HepG2 (cell line): ENCODE measurements around the gene RPS19BP1. TPM values are rescaled to one million over a fixed set of nuclear protein-coding genes. Genes with fewer than 3 reads are reported as not detected.
A peak's percentile ranks its signal among the peaks of the same experiment; 100 is the strongest.

Experiments
- GTF3A ChIP-seq: sonication (generic); formaldehyde crosslinking; conservative IDR thresholded peaks from 2 replicates; pipeline ENCODE4 v1.4.0; 2020; ENCODE audit warnings: mild to moderate bottlenecking, missing genetic modification reagents
- ISL2 ChIP-seq: sonication (generic); formaldehyde crosslinking; IDR thresholded peaks from 2 replicates; pipeline ENCODE4 v1.5.0; 2020; ENCODE audit warnings: missing genetic modification reagents
- KIAA2018 ChIP-seq: sonication (generic); formaldehyde crosslinking; IDR thresholded peaks from 2 replicates; pipeline ENCODE4 v1.5.0; 2020; ENCODE audit warnings: mild to moderate bottlenecking, missing genetic modification reagents, borderline replicate concordance
- MAZ ChIP-seq, 2 experiments: sonication (generic) in 1 of 2; formaldehyde crosslinking in 1 of 2; IDR thresholded peaks; 2 replicates each; pipeline versions ENCODE4 v1.5.0 to v1.6.1; 2012 to 2020; ENCODE audit warnings: low read depth in 2 of 2, mild to moderate bottlenecking in 2 of 2, borderline replicate concordance in 1 of 2, improper control_type of control experiment in 1 of 2, low read length in 1 of 2, missing genetic modification reagents in 1 of 2, moderate library complexity in 1 of 2
- MED1 ChIP-seq: sonication (generic); formaldehyde crosslinking; IDR thresholded peaks from 2 replicates; pipeline ENCODE4 v1.4.0; 2020; ENCODE audit warnings: missing genetic modification reagents
- RBFOX2 ChIP-seq: fragments of 200-400 bp; formaldehyde crosslinking; IDR thresholded peaks from 2 replicates; pipeline ENCODE4 v1.6.1; 2017; ENCODE audit warnings: low read depth, mild to moderate bottlenecking, low read length
- RFX5 ChIP-seq: IDR thresholded peaks from 2 replicates; pipeline ENCODE4 v1.6.1; 2011; ENCODE audit warnings: low read depth, low read length, improper control_type of control experiment
- SALL1 ChIP-seq: sonication (generic); formaldehyde crosslinking; IDR thresholded peaks from 2 replicates; pipeline ENCODE4 v1.8.0; 2022; ENCODE audit warnings: mild to moderate bottlenecking, missing genetic modification reagents
- SP2 ChIP-seq: sonication (generic); formaldehyde crosslinking; IDR thresholded peaks from 2 replicates; pipeline ENCODE4 v1.5.1; 2020; ENCODE audit warnings: mild to moderate bottlenecking, missing genetic modification reagents
- SRF ChIP-seq: IDR thresholded peaks from 2 replicates; pipeline ENCODE4 v1.6.1; 2011; ENCODE audit warnings: mild to moderate bottlenecking, low read depth, low read length, moderate library complexity
- ZFP90 ChIP-seq: sonication (generic); formaldehyde crosslinking; IDR thresholded peaks from 2 replicates; pipeline ENCODE4 v1.8.0; 2022; ENCODE audit warnings: missing genetic modification reagents, mild to moderate bottlenecking, inconsistent platforms, borderline replicate concordance
- ZNF30 ChIP-seq: sonication (generic); formaldehyde crosslinking; IDR thresholded peaks from 2 replicates; pipeline ENCODE4 v1.5.0; 2020; ENCODE audit warnings: mild to moderate bottlenecking, missing genetic modification reagents
- ZNF496 ChIP-seq: sonication (generic); formaldehyde crosslinking; IDR thresholded peaks from 2 replicates; pipeline ENCODE4 v1.8.1; 2023; ENCODE audit warnings: mild to moderate bottlenecking, moderate library complexity, missing genetic modification reagents; ENCODE audit not compliant: insufficient replicate concordance
- ZNF605 ChIP-seq: sonication (generic); formaldehyde crosslinking; IDR thresholded peaks from 2 replicates; pipeline ENCODE4 v1.8.0; 2022; ENCODE audit warnings: mild to moderate bottlenecking, missing genetic modification reagents
- ZNF782 ChIP-seq: sonication (generic); formaldehyde crosslinking; IDR thresholded peaks from 2 replicates; pipeline ENCODE4 v1.4.0; 2020; ENCODE audit warnings: missing genetic modification reagents, mild to moderate bottlenecking, borderline replicate concordance
- polyA plus RNA-seq, 8 experiments: library from polyadenylated mRNA; depleted of rRNA in 3 of 8; stranded (reverse) in 7 of 8; unstranded in 1 of 8; fragments of >200 nt; fragmentation: Illumina TruSeq in 4 of 8; extraction: Trizol in 4 of 8; gene quantifications; 2 replicates each; pipeline versions ENCODE4 v1.2.1 to v1.2.3, GENCODE V29; 2011 to 2016; ENCODE audit warnings: low read depth in 4 of 8, missing spikeins in 1 of 8, mixed read lengths in 1 of 8; ENCODE audit not compliant: insufficient read depth in 1 of 8
- total RNA-seq, 5 experiments: library from RNA; depleted of rRNA; stranded (reverse); fragments of >200 nt; fragmentation: Illumina TruSeq; extraction: Trizol; gene quantifications; 2 replicates each; pipeline ENCODE4 v1.2.3, GENCODE V29; 2016; ENCODE audit warnings: low read depth in 1 of 5

The RPS19BP1 gene
- total and polyA plus RNA-seq, 2 of the 13 experiments (the other 11 are each of a cell fraction or from before 2014, with no cell fraction given), result 44.3 to 81.3 TPM

GRCh38 chr22:39532215-39533073 lies at the start of gene RPS19BP1 (continued):
- TF ChIP-seq KIAA2018 (CRISPR knock-in tag), result no peak; the same call in 1 of the 2 replicates
- TF ChIP-seq ISL2, result 0 out of 2 replicates have a peak, but pooled peaks have one; percentile 48
- no peak for TF ChIP-seq GTF3A (CRISPR knock-in tag)
- TF ChIP-seq ZNF30 (CRISPR knock-in tag), result peak; percentile 55; the same call in 1 of the 2 replicates
- 0 out of 2 replicates have a peak, but pooled peaks have one; percentile 17 for TF ChIP-seq ZNF605 (CRISPR knock-in tag)
- TF ChIP-seq MED1 (CRISPR knock-in tag), result peak; percentile 54; the same call in 1 of the 2 replicates
- peak; percentile 93 for TF ChIP-seq SP2 (CRISPR knock-in tag)
- no peak for TF ChIP-seq ZNF496 (CRISPR knock-in tag)
- TF ChIP-seq SALL1 (CRISPR knock-in tag), result peak; percentile 79
- TF ChIP-seq SRF, result peak; percentile 14; the same call in 1 of the 2 replicates
- TF ChIP-seq RFX5, result peak; percentile 33; the same call in 1 of the 2 replicates
- TF ChIP-seq ZNF782, result no peak
- peak; percentile 82 for TF ChIP-seq MAZ (IDR thresholded peaks at IDR 0.05; ENCODE audit: borderline replicate concordance, low read depth, low read length)
- TF ChIP-seq MAZ (CRISPR knock-in tag; IDR thresholded peaks at IDR 0.05; ENCODE audit: low read depth), result 0 out of 2 replicates have a peak, but pooled peaks have one; percentile 75
- peak; percentile 39; the same call in 1 of the 2 replicates for TF ChIP-seq ZFP90
- TF ChIP-seq RBFOX2, result peak; percentile 95
